Nephron progenitor cell (in vitro differentiated cells): ENCODE measurements around the gene CRTC1.

Source experiments
- DNase-seq: peaks from one replicate; pipeline ENCODE4 v3.0.0; 2021
- H3K27ac Mint-ChIP-seq: 2 replicates; pipeline ENCODE4 v1.8.0; 2021; ENCODE audit warnings: mild to moderate bottlenecking, moderate library complexity, mixed read lengths
- H3K27me3 Mint-ChIP-seq: 2 replicates; pipeline ENCODE4 v1.8.0; 2021; ENCODE audit warnings: mild to moderate bottlenecking, low read depth, mixed read lengths; ENCODE audit not compliant: poor library complexity
- H3K36me3 Mint-ChIP-seq: 2 replicates; pipeline ENCODE4 v1.8.0; 2021; ENCODE audit warnings: low read depth, mixed read lengths
- H3K4me1 Mint-ChIP-seq: 2 replicates; pipeline ENCODE4 v1.8.0; 2021; ENCODE audit warnings: mixed read lengths
- H3K4me3 Mint-ChIP-seq: 2 replicates; pipeline ENCODE4 v1.8.0; 2021; ENCODE audit warnings: mild to moderate bottlenecking, moderate library complexity, mixed read lengths
- H3K9me3 Mint-ChIP-seq: 2 replicates; pipeline ENCODE4 v1.8.0; 2021; ENCODE audit warnings: mild to moderate bottlenecking, moderate library complexity, mixed read lengths
- CTCF ChIP-seq: fragments of 200-600 bp; sonication (generic); IDR thresholded peaks from 2 replicates; pipeline ENCODE4 v1.5.0; 2021; ENCODE audit warnings: antibody characterized with exemption

The CRTC1 gene

GRCh38 chr19:18828786-18829185 is 145.3 kb downstream of the CRTC1 start:
- TF ChIP-seq CTCF = no peak
- peaks cover 13% of the 10 kb centered on the region for H3K4me1 Mint-ChIP-seq
- DNase-seq = no peak
- H3K27ac Mint-ChIP-seq = no peak overlapping the region
- no peak overlapping the region for H3K4me3 Mint-ChIP-seq
- H3K36me3 Mint-ChIP-seq = peaks cover 4% of the 10 kb centered on the region
- H3K27me3 Mint-ChIP-seq = peaks cover 54% of the 10 kb centered on the region
- peaks cover 26% of the 10 kb centered on the region for H3K9me3 Mint-ChIP-seq

GRCh38 chr19:18830488-18830887 is 147.0 kb downstream of the CRTC1 start:
- peak overlapping the region; percentile 36 for H3K4me3 Mint-ChIP-seq
- no peak for DNase-seq
- TF ChIP-seq CTCF = no peak
- H3K27me3 Mint-ChIP-seq = peaks cover 47% of the 10 kb centered on the region
- H3K36me3 Mint-ChIP-seq = peaks cover 13% of the 10 kb centered on the region
- no peak overlapping the region for H3K27ac Mint-ChIP-seq
- H3K4me1 Mint-ChIP-seq = peaks cover 27% of the 10 kb centered on the region
- peaks cover 21% of the 10 kb centered on the region for H3K9me3 Mint-ChIP-seq

- H3K9me3 Mint-ChIP-seq = peaks cover 10% of the 10 kb centered on the region
- peak within 1 kb of the TSS; percentile 98 for H3K4me3 Mint-ChIP-seq
- DNase-seq = peak; percentile 99
- peaks cover 38% of the 10 kb centered on the region for H3K4me1 Mint-ChIP-seq
- peaks cover 37% of the 10 kb centered on the region for H3K27me3 Mint-ChIP-seq
- H3K36me3 Mint-ChIP-seq = peaks cover 24% of the 10 kb centered on the region
- H3K27ac Mint-ChIP-seq = peak within 1 kb of the TSS; percentile 96
- no peak for TF ChIP-seq CTCF
Observed at GRCh38 chr19:18831524-18832305, 148.2 kb downstream of the CRTC1 start, which contains the start of gene UPF1. UPF1 (plus strand) TSS chr19:18831959; CDS start chr19:18832210, 251 bp downstream.
